RWPE2 (cell line): ENCODE measurements around the gene IFI44L.

ENCODE experiments used
- ATAC-seq: fragments of 200-7000 bp; cut with Tn5 transposase; 3 replicates; pipeline ENCODE4 v1.9.1; 2021; ENCODE audit warnings: low read depth
- DNase-seq: peaks from one replicate; pipeline ENCODE4 v3.0.0-alpha.2; 2020; ENCODE audit warnings: low spot score
- H3K27ac ChIP-seq: fragments of 450-650 bp; 2 replicates; pipeline ENCODE4 v1.5.1; 2017; ENCODE audit warnings: mild to moderate bottlenecking; ENCODE audit not compliant: poor library complexity, severe bottlenecking
- H3K27me3 ChIP-seq: fragments of 250-450 bp; sonication (Bioruptor Pico); 2 replicates; pipeline ENCODE4 v1.5.1; 2021; ENCODE audit warnings: mild to moderate bottlenecking, moderate library complexity; ENCODE audit not compliant: insufficient read depth, poor library complexity, severe bottlenecking
- H3K36me3 ChIP-seq: fragments of 250-450 bp; sonication (Bioruptor Pico); 2 replicates; pipeline ENCODE4 v1.5.1; 2020; ENCODE audit warnings: low read depth, mild to moderate bottlenecking, moderate library complexity
- H3K4me1 ChIP-seq: fragments of 250-450 bp; sonication (Bioruptor Pico); 2 replicates; pipeline ENCODE4 v1.5.1; 2021; ENCODE audit warnings: mild to moderate bottlenecking, moderate library complexity; ENCODE audit not compliant: insufficient read depth, poor library complexity, severe bottlenecking
- H3K4me3 ChIP-seq: fragments of 250-450 bp; sonication (Bioruptor Pico); 2 replicates; pipeline ENCODE4 v1.5.1; 2021; ENCODE audit warnings: mild to moderate bottlenecking, moderate library complexity; ENCODE audit not compliant: severe bottlenecking
- H3K9me3 ChIP-seq: fragments of 250-450 bp; sonication (Bioruptor Pico); 2 replicates; pipeline ENCODE4 v1.5.1; 2021; ENCODE audit warnings: mild to moderate bottlenecking, moderate library complexity; ENCODE audit not compliant: severe bottlenecking
- TF ChIP-seq, protein P1 (sequence below): fragments of 450-650 bp; IDR thresholded peaks from one replicate; pipeline ENCODE4 v1.5.1; 2017; ENCODE audit warnings: mild to moderate bottlenecking, moderate library complexity; ENCODE audit not compliant: poor library complexity, severe bottlenecking

Gene IFI44L

DNA sequence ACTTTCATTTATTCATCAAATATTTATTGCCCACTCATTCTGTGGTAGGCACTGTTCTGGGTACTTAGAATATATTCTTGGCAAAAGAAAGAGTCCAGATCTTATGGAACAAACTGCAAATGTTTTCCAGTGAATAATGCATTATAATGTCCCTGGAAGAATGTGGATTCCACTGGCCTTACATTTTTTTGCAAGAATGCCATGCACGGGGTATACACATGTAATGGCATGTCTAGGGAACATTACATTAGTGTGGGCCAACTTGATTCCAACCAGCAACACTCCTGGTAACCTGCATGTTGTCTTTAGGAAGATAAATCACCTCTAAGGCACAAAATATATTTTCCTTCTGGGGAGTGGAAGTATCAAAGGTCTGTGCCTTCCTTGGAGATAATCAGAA lies 33.0 kb upstream of the IFI44L start:
- TF ChIP-seq, protein P1, sequence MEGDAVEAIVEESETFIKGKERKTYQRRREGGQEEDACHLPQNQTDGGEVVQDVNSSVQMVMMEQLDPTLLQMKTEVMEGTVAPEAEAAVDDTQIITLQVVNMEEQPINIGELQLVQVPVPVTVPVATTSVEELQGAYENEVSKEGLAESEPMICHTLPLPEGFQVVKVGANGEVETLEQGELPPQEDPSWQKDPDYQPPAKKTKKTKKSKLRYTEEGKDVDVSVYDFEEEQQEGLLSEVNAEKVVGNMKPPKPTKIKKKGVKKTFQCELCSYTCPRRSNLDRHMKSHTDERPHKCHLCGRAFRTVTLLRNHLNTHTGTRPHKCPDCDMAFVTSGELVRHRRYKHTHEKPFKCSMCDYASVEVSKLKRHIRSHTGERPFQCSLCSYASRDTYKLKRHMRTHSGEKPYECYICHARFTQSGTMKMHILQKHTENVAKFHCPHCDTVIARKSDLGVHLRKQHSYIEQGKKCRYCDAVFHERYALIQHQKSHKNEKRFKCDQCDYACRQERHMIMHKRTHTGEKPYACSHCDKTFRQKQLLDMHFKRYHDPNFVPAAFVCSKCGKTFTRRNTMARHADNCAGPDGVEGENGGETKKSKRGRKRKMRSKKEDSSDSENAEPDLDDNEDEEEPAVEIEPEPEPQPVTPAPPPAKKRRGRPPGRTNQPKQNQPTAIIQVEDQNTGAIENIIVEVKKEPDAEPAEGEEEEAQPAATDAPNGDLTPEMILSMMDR = no peak
- ATAC-seq (peak; percentile 55; the same call in 1 of the 3 replicates), DNase-seq (no peak)
- no peak overlapping the region for H3K4me3 ChIP-seq
- no peaks in the 10 kb centered on the region for H3K27me3 ChIP-seq
- H3K27ac ChIP-seq = peak overlapping the region; percentile 19
- H3K9me3 ChIP-seq = no peaks in the 10 kb centered on the region
- H3K4me1 ChIP-seq = peaks cover 7% of the 10 kb centered on the region
- H3K36me3 ChIP-seq = no peaks in the 10 kb centered on the region

DNA sequence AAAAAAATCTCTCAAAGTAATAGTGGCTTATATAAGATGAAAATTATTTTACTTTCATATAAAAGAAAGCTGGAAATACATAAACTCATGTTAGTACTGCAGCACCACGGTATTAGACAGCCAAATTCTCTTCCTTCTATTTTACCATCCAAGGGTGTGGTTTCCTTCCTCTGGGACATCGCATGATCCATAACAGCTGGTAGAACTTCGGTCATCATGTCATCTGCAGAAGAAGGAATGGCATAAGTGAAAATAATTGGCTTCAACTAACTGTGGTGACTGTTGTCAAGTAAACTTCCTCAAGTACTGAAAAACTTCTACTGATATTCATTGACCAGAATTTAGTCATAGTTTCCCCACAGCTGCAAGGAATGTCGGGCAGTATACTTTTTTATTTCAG lies 28.3 kb upstream of the IFI44L start:
- TF ChIP-seq, protein P1 = no peak
- DNase-seq = no peak
- no peak overlapping the region for H3K4me3 ChIP-seq
- ATAC-seq = no peak
- no peak overlapping the region for H3K27ac ChIP-seq
- H3K4me1 ChIP-seq = peaks cover 4% of the 10 kb centered on the region
- no peaks in the 10 kb centered on the region for H3K27me3 ChIP-seq
- H3K9me3 ChIP-seq = peaks cover 2% of the 10 kb centered on the region
- no peaks in the 10 kb centered on the region for H3K36me3 ChIP-seq

- no peaks in the 10 kb centered on the region for H3K36me3 ChIP-seq
Measured at GRCh38 chr1:78599294-78599693, 21.0 kb upstream of the IFI44L start.

GRCh38 chr1:78601068-78601467 lies 19.2 kb upstream of the IFI44L start:
- TF ChIP-seq, protein P1 = no peak

More at GRCh38 chr1:78599294-78599693, 21.0 kb upstream of the IFI44L start:
- Histone ChIP-seq H3K9me3 (peaks cover 2% of the 10 kb centered on the region), H3K4me3 (no peak overlapping the region), H3K4me1 (no peaks in the 10 kb centered on the region), H3K27ac (no peak overlapping the region), H3K27me3 (no peaks in the 10 kb centered on the region)
- no peak for DNase-seq
- TF ChIP-seq, protein P1 = no peak
- no peak for ATAC-seq

GRCh38 chr1:78603206-78603605 lies 17.0 kb upstream of the IFI44L start:
- no peak overlapping the region for H3K4me3 ChIP-seq
- no peaks in the 10 kb centered on the region for H3K4me1 ChIP-seq
- no peak overlapping the region for H3K27ac ChIP-seq
- no peaks in the 10 kb centered on the region for H3K9me3 ChIP-seq
- TF ChIP-seq, protein P1 = no peak
- ATAC-seq (no peak), DNase-seq (no peak)
- H3K36me3 ChIP-seq = no peaks in the 10 kb centered on the region
- H3K27me3 ChIP-seq = no peaks in the 10 kb centered on the region

More at GRCh38 chr1:78601068-78601467, 19.2 kb upstream of the IFI44L start:
- no peaks in the 10 kb centered on the region for H3K36me3 ChIP-seq
- no peaks in the 10 kb centered on the region for H3K27me3 ChIP-seq
- ATAC-seq (no peak), DNase-seq (no peak)
- H3K4me3 ChIP-seq = no peak overlapping the region
- H3K4me1 ChIP-seq = no peaks in the 10 kb centered on the region
- H3K9me3 ChIP-seq = no peaks in the 10 kb centered on the region
- no peak overlapping the region for H3K27ac ChIP-seq
